GM19452 (cell line): Measurements from ENCODE around the gene RAD9A.

Experiments
- ATAC-seq: cut with Tn5 transposase; IDR thresholded peaks from one replicate; pipeline ENCODE4 v1.9.1; 2021; ENCODE audit not compliant: unreplicated experiment

RAD9A gene

DNA sequence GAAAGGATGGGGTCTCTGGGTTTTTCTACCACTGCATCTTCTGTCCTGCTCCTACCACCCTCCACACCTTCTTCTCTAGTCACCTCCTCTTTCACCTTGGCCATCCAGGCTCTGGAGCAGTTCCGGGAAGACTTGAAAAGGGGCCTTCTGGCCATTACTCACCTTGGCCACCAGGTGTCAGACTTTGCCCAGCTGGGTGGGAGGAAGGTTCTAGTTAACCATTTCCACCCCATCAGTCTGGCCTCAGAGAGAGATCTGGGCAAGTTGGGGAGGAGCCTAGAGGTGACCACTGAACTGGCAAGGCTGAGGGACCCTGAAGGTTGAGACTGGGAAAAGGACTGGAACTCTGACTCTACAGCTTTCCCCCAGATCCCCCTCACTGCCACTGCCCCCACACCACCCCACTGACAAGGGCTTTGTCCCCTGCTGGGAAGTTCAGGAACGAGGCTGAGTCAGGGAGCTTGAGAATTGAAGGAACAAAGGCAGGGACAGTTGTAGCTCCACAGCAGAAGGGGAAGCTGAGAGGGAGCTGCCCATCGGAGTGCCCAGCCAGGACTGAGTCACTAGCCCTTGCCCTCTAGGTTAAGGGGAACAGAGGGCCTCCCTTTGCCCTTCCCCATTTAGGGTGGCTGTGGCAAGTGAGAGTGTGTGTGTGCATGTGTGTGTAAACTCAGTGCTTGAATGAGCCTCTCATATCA, 34.8 kb upstream of the RAD9A start:
- no peak for ATAC-seq

DNA sequence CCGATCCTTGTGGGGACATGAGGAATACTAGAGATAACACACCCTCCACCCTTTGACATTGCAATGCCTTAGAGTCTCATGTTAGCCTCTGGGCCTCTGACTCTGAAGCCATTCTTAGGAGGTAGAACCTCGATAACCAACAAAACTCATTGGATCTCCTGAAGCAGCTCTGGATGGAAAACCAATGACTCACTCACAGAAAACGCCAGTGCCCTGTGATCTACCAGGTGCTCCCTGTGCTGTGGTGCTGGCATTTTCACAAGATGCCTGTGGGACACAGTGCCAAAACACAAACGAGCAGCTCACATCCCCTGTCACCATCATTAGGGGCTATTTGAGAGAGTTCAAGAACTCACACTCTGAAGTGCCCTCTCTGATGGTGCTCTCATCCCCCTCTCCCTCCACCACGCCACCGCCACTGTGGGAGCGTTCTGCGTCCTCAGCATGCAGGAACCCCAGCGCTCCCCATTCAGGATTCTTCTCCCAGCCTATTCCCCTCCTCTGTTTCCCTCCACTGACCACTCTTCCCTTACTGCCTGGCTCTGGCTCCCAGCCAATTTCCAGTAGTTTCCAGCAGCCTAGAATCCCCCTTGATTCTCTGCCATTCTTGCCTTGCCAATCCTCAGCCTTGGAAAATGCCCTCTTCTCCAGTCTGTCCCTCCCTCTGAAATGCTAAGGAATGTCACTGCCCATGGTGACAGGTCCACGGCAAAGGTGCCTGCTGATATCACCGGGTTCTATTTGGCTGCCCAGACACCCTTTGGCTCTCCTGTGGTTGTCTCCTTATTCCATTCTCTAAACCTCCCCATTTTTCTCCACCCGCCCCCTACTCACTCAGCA, 33.7 kb upstream of the RAD9A start:
- ATAC-seq: no peak

DNA sequence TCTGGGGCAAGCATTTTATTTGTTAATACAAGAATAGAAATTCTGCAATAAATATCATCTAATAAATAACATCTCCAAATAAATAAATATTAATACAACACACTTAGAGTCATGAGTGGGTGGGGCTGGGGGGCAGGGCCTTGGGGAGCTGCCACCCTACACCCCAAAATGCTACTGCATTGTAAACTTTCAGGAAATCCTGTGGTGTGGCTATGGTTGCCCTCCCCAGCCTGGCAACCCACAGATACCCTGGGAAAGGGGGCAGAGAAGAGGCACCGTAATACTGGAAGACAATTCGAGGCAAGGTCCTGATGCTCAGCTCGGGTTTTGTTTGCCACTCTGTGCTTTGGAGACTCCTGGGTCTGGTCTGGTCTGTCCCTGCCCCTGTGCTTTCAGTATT, 27.6 kb upstream of the RAD9A start:
- ATAC-seq: no peak

DNA sequence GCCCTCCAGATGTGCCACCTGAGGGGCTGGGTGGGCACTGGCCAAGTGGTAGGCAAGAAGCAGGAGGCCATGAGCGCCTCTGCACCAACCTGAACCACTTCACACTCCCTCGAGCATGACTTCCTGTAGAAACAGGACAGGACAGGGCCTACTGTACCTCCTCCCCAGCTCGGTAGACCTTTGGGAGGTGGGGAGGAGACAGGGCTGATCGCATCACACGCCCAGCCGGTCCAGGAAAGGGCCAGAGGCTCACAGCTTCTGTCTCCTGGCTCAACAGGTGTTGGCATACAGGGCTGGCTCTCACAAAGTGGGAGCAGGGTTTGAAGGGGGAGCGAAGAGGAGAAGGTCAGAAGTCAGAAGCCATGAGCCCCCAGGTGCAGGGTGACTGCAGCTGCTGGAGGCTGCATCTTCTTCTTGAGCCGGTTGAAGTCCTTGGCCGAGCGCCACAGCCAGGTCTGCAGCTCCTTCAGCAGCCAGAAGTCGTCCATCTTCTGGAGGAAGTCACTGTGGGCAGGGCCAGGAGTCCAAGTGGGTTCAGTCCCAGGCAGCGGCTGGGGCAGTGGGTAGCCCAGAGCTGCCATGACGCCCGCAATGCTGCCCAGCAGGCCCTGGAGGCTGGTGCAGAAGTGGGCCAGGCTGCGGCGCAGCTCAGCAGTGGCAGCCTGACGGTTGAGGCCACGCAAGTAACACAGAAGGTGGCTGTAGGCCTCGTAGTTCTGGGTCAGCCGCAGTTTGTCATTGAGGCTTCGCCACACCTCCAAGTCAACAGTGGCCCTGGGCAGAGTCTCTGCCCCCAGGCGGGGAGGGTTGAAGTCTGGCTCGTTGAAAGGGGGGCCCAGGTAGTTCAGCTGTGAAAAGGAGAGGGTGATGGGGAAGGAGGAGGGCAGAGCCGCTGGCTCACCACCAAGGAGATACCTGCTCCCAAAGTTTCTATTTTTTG, 26.7 kb upstream of the RAD9A start:
- ATAC-seq: no peak

DNA sequence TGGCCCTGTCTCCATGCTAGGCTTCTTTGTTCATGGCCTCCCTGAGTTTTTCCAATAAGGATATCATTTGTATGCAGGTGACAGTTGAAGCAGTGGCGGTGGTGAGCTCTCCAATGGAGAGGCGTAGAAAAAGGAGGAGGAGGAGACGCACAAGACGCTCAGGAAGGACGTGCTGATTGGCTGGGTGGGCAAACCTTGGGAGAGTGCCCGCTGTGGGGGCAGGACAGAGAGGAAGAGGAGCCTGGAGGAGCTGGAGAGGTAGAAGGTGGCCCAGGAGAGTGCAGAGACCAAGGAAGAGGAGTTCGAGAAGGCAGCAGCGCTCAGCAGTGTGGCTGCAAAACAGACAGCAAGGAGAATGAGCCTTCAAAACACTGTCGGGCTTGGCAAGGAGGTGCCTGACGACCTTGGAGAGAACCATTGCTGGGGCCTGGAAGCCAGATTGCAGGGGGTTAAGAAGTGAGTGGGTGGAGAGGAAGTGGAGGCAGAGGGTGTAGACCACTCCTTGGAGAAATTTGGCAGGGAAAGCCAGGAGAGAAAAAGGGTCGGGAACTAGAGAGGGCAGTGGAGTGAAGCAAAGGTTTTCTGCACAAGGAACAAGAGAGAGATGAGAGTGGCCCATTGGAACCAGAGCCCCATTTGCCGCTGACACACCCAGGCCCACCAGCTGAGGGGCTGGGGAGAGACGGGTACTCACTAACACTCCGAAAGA, 25.9 kb upstream of the RAD9A start:
- no peak for ATAC-seq

DNA sequence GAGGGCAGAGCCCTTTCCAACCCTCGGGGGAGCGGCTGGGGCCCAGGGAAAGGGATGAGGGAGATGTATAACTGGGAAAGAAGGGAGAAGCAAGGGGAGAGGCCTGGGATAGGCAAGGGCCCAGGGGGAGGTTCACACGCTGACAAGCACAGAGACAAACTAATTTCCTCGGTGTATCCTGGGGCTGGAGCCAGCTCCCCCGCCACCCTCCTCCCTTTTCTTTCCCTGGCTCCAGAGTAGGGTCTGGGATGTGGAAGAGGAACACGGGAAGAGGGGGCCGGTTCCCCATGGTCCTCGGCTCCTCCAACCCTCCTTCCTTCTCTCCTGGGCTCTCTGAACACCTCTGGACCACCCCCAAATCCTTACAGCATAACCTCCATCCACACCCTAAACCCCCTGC, 25.2 kb upstream of the RAD9A start:
- no peak for ATAC-seq

DNA sequence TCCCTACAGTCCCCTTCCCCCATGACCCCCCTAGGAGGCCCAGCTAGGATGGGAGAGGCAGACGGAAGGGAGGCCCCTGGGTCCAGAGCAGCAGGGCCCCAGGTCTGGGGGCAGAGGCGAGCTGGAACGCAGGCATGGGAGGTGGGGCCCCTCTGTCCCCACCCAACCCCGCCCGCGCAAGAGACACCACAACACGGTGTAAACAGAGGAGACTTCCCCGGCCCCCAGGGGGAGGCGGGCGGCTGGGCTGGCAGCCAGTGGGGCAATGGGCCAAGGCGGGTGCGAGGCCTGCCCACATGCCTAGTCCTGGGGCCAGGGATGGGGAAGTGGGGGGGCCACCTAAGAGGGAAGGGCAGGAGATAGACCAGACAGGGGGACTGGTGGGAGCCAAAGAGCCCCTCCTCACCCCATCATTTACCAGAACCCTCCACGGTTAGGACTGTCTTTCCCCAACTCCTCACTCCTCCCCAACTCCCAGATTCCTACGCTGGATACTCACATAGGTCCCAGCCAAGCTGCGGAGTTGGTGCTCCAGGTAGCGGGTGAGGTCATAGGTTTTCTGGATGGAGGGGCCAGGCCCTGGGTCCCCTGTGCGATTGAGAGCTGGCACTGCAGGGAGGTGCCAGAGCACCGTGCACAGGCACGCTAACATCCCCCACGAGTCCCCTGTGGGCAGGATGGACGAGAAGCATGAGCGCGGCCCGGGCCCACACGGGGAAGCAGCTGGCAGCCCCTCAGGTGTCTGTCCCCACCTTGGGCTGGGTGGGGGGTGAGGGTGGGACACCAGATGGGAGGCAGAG, 24.6 kb upstream of the RAD9A start:
- ATAC-seq: no peak

DNA sequence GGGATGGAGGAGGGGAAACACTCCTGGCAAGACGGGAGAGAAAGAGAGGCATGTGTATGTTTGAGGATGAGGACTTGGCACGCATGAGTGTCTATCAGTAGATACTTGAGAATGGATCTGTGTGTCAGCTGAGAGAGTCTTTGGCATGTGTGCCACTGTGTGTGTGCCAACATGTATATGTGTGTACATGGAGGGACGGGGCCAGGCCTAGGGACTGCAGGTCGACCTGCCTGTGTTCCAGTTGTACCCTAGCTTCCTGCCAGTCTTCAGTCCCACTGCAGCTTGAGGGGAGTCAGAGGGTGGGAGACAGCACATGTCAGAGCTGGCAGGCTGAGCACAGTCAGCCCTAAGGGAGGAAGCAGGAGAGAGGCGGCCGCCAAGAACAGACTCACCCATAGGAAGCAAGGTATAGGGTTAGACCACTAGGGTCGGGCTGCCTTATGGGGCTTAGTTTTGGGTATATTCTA, 24.0 kb upstream of the RAD9A start:
- no peak for ATAC-seq

DNA sequence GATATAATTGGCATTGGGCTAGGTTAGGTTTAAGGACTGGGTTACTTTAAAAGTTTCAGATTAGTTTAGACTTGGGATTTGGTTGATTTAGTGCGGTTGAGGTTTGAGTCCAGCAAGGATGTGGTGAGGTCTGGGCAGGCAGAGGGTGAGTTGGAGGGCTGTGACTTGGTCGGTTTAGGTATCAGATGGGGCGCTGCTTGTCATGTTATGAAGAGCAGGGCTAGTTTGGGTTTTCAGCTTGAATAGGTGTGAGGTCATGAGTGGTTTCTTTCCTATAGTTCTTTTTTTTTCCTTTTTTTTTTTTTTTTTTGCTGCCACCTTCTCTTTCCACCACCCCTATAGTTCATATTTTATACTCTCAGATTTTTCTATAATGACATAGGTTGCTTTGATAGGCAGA, 23.2 kb upstream of the RAD9A start:
- ATAC-seq: no peak

DNA sequence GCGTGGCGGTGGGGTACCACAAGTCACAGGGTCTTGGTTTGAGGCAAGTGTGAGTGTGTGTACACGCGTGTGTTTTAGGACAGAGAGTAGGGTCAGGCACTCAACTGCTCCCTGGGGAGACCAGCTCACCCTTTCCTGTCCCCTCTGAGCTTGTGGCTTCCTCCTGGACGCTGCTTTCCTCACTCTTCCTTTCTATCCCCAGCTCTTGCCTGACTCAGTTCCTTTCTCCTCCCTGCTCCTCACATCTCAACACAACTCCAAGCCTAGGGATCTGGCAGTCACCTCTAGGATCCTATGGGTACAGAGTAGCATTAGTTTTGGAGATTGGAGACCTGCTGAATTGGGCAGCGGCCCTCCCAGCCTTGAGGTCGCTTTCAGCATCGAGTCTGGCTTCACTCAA, 22.5 kb upstream of the RAD9A start:
- ATAC-seq: no peak

DNA sequence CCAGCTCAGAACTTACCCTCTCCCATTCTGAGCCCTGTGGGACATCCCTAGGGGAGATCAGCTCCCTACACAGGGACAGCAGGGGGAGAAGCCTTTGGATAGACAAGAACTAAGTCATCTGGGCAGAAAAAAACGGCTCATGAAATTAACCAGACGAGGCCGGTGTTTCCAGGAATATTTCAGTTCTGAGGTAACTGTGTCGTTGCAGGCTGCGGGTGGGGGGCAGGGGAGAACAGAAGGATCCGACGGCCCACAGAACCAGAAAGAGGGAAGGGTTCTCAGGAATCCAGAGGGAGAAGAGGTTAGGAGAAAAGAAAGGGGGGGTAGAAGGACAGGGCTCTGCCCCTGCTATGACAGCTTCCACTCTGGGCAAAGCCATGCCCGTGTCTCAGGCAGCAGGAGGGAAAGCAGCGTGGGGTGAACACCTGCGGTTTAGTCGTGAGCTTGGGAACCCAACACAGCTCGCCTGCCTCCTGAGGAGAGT, 21.9 kb upstream of the RAD9A start:
- no peak for ATAC-seq

DNA sequence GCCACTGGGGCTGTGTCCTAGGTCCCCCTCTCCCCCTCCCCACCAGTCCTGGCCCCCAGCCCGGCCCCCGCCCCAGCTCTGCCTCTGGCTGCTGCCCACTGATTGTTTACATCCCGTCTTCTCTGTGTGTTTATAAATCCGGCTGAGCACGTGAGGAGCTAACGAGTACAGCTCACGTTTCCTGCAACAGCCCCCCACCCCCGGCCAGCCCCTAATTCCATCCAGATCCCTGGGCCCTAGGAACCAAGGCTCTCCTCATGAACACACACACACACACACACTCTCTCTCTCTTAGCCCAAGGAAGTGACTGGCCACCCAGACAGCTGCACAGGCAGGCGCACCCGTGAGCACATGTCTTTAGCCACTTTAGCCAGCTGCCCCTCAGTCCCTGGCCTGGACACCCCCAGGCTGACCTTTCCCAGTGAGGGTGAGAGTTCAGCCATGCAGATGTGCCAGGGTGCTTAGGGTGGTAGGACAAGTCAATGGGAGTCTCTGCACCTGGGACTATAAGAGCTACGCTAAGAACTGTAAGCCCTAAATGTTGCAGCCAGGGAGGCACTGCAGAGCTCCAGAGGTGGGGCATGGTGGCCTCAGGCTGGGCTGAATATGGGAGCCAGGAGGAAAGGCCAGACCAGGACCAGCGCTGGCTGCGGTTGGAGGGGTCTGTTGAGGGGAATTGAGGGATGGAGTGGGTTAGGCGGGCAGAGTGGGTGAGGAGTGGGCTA, 21.3 kb upstream of the RAD9A start:
- no peak for ATAC-seq

DNA sequence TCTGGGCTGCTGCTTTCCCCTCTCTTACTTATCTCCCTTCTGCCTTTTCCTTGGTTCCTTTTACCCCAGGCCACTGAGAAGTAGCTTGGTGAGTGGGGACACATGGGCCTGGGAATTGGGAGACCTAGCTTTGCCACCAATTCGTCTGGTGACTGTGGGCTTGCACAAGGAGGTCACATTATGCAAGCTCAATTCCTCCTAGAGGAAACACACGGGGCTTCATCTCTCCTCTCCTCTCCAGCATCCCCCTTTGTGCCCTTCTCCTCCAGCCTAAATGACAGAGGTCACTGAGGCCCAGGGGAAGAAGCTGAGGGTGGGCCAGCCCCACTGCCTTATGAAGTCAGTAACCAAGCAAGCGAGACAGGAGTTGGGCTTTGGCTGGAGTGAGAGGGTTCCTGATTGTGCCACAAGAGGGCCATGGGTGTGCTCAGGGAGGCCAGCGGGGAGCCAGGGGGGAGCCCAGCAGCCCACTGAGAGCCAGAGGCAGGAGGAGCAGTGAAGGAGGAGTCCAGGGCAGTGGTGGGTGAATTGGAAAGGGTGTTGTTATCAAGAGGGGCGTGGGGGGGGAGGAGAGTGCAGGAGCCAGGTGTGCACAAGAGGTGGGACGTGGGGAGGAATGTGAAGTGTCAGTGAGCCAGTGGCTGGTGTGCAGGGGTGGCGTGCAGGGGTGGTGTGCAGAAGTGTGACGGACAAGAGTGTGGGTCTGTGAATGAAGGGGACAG, 20.4 kb upstream of the RAD9A start:
- ATAC-seq: no peak

DNA sequence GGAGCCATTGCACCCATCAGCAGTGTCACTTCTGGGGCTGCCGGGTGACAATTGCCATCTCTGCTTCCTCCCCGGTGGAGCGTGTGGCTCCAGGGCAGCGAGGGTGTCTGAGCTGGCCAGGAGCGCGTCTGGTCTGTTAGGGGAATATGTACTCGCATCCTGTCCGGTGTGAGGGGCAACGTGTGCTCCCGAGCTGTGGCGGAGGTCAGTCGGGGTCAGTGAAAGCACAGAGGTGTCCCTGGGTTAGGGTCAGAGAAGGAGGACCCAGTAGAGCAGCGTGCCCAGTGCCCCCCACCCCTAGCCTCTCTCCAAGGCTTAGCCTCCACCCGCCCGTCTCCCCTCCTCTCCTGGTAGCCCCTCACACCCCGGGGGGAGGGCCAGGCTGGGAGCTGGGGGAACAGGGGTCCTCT, 19.9 kb upstream of the RAD9A start:
- ATAC-seq: no peak

DNA sequence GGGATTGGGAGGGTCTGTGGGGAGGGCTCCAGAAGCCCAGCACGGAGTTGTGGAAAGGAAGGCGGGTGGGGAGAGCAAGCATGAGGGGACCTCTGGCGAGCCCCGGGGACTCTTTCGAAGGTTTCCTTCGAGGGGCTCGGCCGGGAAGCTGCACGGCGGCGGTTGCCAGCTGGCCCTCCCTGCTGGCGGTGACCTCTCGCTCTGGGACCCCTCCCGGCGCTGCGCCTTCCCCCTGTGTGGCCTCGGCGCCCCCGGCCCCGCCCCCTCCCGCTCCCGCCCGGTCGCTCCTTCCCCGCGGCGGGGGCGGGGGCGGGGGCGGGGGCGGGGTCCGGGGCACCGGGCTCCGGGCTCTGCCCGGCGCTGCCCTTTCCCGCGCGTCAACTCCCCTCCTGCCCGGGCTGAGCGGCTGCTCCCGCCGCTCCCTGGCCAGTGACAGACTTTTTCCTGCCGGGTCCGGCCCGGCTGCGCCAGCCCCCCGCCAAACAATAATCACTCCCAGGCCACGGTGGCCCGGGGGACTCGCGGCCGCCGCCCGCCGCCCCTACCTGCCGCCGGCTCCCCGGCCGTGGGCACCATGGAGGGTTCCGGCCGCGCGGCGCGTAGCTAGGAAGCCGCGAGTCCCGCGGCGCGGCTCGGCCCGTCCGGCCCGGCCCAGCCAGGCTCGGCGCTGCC, 19.3 kb upstream of the RAD9A start:
- no peak for ATAC-seq

DNA sequence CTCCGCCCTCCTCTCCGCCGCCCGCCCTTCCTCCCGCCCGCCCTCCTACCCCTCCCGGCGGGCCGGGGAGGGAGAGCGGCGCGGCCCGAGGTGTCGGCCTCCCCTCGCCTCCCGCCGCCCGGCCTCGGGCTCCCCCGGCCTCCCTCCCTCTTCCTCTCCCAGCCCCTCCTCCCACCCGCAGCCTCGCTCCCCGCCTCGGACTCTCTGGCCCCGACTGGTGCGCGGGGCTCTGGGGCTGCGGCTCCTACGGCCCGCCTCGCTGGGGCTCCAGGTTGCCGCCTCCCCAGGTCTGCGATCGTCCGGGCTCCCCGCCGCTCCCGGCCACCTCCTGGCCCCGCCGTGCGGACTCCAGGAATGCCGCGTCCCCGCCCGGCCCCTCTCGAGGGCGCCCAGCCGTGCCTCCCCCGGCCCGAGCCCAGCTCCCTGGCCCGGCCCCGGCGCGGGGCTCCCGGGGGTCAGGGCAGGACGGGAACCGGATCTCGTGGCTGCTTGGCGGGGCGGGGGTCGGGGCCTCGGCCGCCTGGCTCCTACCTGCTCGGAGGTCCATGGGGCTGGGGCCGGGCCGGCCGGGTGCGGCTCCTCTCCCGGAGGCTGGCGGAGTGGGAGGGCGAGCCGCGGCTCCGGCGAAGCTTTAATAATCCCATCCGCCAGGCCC, 18.7 kb upstream of the RAD9A start, which contains the start of gene CLCF1:
Gene CLCF1 (minus strand): TSS at position 606 of the 655 bp plus-strand sequence. CDS start 59 bp downstream, at position 547.
- ATAC-seq: no peak
